Measurements from ENCODE around the gene MAPK9.

The MAPK9 gene

DNA sequence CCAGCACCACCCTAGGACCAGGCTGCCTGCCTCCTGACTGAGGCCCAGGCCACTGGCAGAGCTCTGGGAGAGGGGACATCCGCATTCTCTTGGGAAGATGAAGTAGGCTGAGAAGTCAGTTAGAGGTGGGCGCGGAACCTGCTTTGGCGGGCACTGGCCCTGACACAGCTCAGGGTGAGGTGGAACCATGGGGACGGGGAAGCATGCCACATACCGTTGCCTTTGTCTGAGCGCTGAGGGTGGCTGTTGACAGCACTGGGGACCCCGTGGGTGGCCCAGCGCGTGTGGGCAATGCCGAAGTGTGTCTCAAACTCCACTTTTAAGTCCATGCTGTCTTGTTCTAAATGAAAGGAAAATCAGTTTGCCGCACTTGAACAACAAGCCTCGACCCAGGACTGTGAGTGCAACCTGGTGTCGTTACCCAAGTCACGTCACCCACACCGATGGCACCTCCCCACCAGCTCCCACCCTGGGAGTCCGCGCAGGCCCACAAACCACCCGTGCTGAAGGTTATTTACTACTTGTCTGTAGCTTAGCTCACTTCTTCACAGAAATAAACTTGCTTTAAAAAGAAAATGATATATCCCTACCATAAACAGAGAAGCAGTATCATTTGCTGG is 43.8 kb upstream of the MAPK9 start:
- H3K4me3 ChIP-seq (replicated peaks in 1 of 2; ENCODE audit: low read depth in 2 of 2, low read length in 2 of 2) = no peak overlapping the region
- no peak for TF ChIP-seq CTCF (IDR thresholded peaks at IDR 0.05; ENCODE audit: low read depth, low read length)
- DNase-seq (ENCODE audit: low read depth in 2 of 2) = no peak

DNA sequence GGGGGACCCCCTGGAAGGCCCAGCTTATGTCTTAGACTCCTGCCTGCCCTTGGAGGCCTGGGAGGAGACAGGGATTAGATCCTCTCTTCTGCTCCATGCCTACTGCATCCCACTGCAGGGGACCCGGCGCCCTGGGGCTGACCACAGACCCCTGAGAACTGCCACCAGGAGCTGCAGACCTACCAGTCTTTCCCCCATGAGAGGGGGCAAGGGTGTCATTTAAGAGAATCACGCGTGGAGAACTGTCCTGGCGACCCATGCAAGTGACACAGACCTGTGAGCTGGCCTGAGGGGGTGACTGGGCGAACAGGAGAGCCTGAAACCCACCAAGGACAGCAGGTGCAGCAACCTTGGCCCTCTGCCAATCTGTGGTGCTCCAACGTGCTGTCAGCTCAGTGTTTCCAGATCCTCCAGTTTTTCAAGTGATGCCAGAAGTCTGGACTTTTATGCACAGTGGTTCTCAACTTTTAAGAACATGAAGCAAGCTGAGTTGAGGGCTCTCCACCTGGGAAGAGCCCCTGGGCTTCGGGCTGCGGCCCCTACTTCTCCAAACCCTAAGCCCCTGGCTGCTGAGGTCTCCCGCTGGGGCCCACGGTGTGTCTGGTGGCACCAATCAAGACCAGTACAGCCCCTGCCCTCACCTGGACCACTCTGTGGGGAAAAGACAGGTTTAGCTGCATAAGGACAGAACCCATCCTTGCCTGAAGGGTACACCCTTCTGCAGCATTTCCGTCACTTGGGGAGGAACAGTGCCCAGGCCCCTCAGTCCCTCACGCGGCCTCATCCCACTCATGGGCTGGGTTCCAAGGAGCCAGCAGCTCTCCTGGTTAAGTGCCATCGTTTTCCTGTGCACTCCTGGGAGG is 43.1 kb upstream of the MAPK9 start:
- H3K4me3 ChIP-seq (replicated peaks in 1 of 2; ENCODE audit: low read depth in 2 of 2, low read length in 2 of 2) = no peak overlapping the region
- TF ChIP-seq CTCF (IDR thresholded peaks at IDR 0.05; ENCODE audit: low read depth, low read length) = no peak
- no peak for DNase-seq (ENCODE audit: low read depth in 2 of 2)

- TF ChIP-seq CTCF (IDR thresholded peaks at IDR 0.05; ENCODE audit: low read depth, low read length) = no peak
- DNase-seq (ENCODE audit: low read depth in 2 of 2) = no peak
- H3K4me3 ChIP-seq (replicated peaks in 1 of 2; ENCODE audit: low read depth in 2 of 2, low read length in 2 of 2) = no peak overlapping the region
These were observed 42.3 kb upstream of the MAPK9 start for GRCh38 chr5:180334176-180334575.

GRCh38 chr5:180333661-180334060 is 41.8 kb upstream of the MAPK9 start:
- DNase-seq (ENCODE audit: low read depth in 2 of 2) = peak; percentile 60 to 93
- TF ChIP-seq CTCF (IDR thresholded peaks at IDR 0.05; ENCODE audit: low read depth, low read length) = no peak
- no peak overlapping the region for H3K4me3 ChIP-seq (replicated peaks in 1 of 2; ENCODE audit: low read depth in 2 of 2, low read length in 2 of 2)

DNA sequence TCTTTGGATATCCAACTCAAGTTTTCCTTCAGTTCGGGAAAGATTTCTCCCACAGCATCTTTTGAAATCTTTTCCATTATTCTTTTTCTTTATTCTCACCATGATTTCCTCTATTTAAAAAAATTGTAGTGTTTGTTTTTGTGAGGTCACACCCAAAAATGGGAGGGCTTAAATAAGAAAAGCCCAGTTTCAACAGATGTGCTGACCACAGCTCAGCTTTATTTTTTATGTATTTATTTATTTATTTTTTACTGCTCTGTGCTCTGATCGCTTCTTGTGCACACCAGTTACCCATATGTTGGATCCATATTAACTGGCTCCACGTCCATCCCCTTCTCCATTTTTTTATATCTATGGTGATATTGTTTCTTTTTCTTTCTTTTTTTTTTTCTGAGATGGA is 41.0 kb upstream of the MAPK9 start:
- peak in 1 of 2 donors; percentile 31 for DNase-seq (ENCODE audit: low read depth in 2 of 2)
- no peak overlapping the region for H3K4me3 ChIP-seq (replicated peaks in 1 of 2; ENCODE audit: low read depth in 2 of 2, low read length in 2 of 2)
- no peak for TF ChIP-seq CTCF (IDR thresholded peaks at IDR 0.05; ENCODE audit: low read depth, low read length)

GRCh38 chr5:180332051-180332517 is 40.2 kb upstream of the MAPK9 start:
- H3K4me3 ChIP-seq (replicated peaks in 1 of 2; ENCODE audit: low read depth in 2 of 2, low read length in 2 of 2) = no peak overlapping the region
- peak; percentile 31 for TF ChIP-seq CTCF (IDR thresholded peaks at IDR 0.05; ENCODE audit: low read depth, low read length)
- peak; percentile 38 to 59 for DNase-seq (ENCODE audit: low read depth in 2 of 2)

Measured in cardiac fibroblast (primary cell).